Endothelial cell of hepatic sinusoid (primary cell): ENCODE measurements around the gene SIX1.

Experiments
- in situ Hi-C: cut with HindIII; loops from 2 replicates; pipeline ENCODE4 v1.10.0; 2017; ENCODE audit warnings: low sequenced_read_pairs

SIX1 gene

DNA sequence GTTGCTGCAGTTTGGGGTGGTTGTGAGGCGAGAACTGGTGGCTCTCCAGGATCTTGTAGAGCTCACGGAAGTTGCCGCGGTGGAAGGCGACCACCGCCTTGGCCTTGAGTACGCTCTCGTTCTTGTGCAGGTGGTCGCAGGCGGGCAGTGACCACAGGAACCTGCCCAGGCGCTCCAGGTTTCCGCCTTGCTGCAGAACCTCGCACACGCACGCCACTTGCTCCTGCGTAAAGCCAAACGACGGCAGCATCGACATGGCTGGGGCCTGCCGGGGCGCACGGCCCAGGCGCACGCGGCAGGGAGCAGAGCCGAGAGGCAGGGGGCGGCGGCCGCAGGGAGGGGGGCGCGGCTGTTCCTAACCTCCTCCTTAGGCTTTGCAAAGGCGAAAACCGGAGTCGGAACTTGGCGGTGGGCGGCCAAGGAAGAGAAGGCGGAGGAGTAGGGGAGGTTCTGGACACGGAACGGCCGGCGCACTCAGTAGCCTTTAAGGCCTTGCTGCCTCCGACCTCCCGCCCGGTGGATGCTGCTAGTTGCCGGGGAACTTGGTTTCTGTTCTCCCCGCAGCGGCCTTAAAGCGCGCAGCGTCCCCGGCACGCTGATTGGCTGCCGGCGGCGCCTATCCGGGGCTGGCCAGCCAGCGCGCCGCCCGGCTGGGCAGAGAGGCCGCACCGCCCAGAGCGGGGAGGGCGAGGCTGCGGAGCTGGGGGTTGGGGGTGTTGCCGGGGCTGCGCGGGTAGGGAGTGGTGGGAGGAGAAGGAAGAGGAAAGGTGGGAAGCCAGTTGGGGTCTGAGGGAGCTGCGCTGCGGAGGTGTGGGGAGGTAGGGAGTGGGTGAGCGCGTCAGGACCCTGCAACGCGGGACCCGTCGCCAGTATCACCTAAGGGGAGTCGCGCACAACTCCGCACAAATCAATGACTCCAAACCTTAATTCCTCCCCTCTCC is at the start of gene SIX1:
SIX1 (minus strand) TSS at position 544 of the 941 bp plus-strand sequence; CDS start at position 256, 288 bp downstream.
- in situ Hi-C loops: loop anchor here (10.0 to 25.0 kb wide), 2 partner anchors 613 to 816 kb away; no protein-coding TSS in a partner anchor

DNA sequence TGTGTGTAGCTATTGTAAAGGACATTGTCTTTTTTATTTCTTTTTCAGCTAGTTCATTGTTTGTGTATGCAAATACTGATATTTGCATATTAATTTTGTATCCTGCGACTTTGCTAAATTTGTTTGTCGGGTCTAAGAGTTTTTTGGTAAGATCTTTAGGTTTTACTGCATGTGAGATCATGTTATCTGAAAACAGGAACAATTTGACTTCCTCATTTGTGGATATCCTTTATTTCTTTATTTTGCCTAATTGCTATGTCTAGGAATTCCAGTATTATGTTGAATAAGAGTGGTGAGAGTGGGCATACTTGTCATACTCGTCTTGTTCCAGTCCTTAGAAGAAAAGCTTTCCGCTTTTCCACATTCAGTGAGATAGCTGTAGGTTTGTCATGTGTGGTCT is 46.0 kb upstream of the SIX1 start:
- in situ Hi-C loops: no loop called here

DNA sequence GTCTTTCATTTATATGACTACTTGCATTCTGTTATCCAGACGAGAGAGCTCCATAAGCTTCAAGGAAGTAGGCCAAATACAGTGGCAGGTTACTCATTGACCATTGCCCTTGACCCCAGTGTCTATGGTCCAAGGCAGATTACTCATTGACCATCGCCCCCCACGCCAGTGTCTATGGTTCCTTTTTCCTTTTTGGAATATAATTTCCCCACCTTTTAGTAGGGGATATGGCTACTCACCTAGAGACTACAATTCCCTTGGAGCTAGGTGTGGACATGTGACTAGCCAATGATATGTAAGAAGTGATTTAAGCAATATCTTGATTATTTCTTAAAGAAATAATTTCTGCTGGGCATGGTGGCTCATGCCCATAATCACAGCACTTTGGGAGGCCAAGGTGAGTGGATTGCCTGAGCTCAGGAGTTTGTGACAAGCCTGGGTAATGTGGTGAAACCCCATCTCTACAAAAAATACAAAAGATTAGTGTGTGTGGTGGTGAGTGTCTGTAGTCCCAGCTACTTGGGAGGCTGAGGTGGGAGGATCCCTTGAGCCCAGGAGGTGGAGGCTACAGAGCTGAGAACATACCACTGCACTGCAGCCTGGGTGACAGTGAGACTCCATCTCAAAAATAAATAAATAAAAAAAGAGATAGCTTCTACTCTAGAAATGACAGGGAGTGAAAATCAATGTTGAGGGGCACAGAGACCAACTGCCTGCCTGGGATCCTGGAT is 42.3 kb upstream of the SIX1 start:
- in situ Hi-C loops: no loop called here

DNA sequence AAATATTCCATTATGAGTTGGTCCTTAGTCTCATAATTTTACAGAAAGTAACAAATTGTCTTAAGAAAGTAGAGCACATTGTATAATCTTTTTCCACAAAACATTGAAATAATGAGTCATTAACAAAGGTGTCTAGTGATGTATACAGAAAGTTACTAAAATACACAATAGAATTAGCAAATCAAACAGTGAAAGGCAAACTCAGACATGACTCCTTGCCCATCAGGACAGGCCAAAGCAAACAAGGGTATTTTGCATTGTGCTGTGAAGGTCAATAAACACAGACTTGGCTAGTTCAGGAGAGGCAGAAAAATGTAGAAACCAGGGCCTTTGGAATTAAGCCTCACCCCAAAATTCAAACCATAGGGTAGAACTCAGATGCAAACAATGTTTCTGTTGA is 37.6 kb upstream of the SIX1 start:
- in situ Hi-C loops: no loop called here

DNA sequence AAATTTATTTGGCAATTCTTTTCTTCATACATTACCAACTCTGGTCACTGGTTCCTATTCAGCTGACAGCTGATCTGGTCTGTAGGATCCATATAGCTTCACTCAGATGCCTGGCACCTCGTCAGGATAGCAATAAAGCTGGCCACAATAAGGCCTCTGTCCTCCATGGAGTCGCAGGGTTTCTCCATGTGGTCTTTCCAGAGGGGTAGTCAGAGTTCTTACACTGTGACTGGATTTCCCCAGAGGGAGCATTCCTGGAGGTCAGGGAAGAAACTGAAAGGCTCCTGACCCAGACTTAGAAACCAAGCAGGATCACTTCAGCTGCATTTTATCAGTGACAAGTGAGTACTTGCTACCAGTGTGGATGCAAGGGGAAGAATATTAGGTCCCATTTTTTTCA is 34.9 kb upstream of the SIX1 start:
- in situ Hi-C loops: no loop called here

DNA sequence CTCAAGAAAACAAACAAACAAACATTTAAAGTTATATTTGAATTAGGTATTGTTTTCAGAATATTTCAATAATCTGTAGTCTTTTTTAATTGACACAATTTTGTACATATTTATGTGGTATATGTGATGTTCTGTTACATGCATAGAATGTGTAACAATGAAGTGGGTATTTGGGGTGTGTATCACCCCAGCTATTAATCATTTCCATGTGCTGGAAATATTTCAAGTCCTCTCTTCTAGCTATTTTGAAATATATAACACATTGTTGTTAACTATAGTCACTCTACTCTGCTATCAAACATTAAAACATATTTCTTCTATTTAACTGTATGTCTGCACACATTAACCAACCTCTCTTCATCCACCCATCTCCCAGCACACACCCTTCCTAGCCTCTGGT is 32.0 kb upstream of the SIX1 start:
- in situ Hi-C loops: no loop called here

DNA sequence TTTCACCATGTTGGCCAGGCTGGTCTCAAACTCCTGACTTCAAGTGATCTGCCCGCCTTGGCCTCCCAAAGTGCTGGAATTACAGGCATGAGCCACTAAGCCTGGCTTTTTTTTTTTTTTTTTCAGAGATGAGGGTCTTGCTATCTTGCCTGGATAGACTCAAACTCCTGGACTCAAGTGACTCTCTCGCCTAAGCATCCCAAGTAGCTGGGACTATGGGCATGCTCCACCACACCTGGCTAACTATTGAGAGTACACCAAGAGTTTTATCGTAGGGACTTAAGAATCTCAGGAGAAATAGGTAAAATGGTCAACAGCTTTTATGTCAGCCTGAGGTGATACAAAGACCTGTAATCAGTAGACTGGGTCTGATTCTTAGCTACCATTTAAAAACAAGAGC is 31.2 kb upstream of the SIX1 start:
- in situ Hi-C loops: no loop called here

DNA sequence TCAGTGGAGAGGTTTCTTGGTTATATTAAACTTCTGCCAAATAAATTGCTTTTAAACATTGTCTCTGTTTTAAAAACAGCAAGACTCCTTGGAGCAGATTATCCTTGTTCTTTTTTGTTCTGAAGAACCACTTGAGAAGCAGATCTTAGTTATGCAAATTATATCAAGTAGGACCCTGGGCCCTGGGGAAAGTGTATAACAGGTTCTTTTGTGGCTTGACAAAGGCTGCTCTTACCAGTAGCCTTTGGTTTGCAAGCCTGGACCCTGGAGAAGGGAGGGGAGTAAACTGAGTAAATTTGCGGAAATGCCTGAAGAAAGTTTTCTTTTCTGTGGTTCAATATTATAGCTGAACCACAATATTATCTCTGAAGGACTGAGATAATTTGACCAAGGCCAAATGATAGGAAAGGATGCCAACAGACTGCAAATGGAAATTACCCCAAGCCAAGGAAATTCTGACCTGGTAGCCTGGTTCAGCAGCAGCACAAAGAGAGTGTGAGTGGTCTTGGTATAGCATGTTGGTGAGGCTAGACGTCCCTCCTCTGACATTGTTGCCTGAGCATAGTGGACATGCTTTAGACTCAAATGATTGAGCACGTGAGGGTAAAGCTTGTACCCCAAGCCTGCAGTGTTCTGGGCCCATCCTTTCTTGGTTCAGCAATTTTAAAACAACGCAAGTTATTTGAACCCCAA is 30.4 kb upstream of the SIX1 start:
- in situ Hi-C loops: no loop called here

DNA sequence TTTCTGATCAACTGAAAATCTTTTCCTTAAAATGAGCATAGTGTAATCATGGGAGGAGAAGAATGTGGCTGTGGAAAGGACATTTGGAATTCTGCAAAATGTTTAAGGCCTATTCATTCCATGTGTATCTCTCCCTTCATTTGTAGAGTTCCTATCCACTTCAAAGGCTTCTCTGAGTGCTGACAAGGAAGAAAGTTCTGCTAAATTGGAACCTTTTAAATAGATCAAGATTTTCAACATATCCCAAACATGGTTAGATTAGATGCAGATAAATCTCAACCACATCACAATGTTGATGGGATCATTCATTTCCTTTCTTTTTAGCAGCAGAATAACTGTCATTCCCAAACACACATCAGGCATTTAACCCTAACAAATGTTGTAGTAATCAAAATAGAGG is 28.4 kb upstream of the SIX1 start:
- in situ Hi-C loops: no loop called here

DNA sequence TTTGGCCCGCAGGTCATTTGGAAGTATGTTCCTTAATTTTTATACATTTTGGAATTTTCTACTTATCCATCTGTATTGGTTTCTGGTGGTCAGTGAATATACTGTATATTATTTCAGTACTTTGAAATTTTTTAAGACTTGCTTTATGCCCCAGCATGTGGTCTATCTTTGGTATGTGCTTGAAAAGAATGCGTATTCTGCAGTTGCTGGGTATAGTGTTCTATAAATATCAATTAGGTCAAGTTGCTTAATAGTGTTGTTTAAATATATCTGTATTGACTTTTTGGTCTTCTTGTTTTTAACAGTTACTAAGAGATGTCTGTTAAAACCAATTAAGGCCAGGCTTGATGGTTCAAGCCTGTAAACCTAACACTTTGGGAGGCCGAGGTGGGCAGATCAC is 21.7 kb upstream of the SIX1 start:
- in situ Hi-C loops: no loop called here

DNA sequence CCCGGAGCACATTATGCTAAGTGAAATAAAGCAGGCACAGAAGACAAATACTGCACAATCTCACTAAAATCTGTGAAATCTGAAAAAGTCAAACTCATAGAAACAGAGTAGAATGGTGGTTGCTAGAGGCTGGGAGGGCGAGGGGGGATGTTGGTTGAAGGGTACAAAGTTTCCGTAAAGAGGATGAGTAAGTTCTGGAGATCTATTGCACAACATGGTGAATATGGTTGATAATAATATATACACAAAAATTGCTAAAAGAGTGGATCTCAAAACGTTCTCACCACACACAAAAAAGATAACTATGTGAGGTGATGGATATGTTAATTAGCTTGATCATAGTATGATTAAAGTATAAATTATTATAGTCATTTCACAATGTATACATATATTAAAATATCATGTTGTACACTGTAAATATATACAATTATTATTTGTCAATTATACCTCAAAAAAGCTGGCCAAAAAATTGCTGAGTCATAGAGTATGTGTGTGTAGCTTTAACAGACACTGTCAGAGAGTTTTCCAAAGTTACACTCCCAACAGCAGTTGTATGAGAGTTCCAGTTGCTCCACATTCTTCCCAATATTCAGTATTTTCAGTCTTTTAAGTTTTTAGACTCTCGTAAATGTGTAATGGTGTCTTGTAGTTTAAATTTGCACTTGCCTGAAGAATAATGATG is 19.3 kb upstream of the SIX1 start:
- in situ Hi-C loops: no loop called here

DNA sequence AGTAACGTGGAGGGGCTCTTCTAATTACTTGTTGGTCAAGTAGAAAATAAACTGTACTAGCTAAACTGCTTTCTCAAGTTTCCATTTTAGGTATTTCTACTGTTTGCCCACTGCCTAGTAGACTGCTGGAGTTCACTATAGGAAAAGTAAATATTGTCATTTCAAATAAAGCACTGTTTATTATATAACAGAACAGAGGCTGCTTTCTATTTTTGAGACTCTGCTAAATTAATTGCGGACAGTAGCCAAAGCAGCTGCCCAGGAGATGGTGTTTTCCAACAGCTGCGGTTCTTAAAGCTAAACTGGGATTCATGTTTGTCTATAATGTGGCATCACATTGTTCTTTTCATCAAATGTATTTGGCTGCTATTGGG is 15.9 kb upstream of the SIX1 start:
- in situ Hi-C loops: no loop called here

DNA sequence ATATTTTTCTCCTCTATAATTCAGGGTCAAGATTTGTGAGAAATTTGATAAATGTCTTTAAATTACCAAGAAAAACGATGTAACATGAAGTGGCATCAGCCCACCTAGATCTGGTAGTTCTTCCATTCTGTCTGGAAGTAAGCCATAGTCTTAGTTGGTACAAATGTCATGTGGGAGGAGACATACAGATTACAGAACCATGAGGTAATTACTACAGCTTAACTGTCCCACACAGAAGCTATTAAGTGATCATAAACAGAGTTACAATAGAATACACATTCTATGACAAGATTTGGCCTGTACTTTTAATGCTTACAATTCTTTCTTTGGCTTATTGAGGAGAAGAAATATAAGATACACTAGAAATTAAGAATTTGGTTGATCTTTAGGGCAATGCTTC is 13.7 kb upstream of the SIX1 start:
- in situ Hi-C loops: no loop called here

DNA sequence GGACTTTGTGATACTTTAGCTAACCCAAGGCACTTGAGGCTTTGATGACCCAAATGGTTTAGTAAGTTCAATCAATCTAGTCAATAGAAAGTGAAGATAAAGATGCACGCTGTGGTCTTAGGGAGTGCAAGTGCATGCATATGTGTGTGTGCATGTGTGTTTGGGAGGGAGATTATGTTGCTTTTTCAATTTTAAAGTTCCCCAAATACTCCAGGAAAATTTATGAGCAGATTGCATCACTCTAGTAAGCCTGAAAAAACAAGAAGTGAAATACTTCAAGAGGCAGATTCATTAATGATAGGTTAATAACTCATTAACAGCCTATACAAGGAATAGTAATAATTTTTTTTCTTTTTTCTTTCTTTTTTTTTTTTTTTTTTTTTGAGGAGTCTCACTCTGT is 12.4 kb upstream of the SIX1 start:
- in situ Hi-C loops: no loop called here

DNA sequence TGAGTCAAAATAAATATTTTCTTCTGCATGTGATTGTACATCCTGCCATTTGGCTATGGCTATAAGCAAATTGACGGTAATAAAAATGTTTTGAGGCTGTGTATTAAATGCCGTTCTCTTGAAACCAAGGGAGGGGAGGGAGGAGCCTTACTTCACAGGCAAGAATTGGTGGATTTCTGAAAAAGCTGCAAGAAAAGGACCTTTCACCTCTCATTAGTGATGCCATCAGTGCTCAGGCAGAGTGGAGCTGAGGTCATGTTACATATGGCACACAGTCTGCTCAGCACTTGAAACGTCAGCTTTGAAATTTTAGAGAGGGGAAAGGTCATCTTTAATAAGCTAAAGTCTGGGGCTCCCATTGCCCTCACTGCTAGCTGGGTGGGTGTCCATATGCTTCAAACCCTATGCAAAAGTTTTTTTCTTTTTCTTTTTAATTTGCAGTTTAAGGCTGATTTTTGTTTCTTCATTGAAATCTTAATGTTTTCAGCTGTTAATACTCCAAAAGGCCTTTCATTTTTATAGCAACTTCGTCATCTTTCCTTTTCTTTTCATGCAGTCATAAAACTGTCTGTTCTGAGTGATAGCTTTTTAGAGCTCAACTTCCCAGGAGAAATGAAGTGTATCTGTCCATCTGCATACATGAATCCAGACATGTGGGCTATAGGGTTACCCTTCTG is 9.8 kb upstream of the SIX1 start:
- in situ Hi-C loops: no loop called here

DNA sequence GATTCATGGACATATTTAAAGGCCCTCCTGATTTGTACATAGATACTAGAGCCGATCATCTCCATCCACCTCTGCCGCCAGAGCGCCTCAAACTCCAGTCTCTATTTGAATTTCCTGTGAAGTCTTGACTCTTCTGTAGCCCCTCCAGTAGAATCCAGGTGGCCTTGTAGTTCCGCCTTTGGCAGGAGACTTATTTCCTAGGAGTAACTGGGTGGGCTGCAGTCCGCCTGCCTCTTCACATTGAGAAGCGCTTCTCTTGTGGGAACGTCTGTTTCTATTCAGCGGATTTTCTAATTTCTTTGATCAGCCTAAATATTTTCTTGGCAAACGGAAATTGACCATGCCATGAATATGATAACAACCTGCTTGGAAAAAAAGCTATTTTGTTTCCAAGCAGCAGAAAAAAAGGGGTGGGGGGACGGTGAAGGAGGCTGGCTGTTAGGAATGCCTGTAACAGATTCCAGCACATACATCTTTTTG is 9.0 kb upstream of the SIX1 start:
- in situ Hi-C loops: no loop called here

DNA sequence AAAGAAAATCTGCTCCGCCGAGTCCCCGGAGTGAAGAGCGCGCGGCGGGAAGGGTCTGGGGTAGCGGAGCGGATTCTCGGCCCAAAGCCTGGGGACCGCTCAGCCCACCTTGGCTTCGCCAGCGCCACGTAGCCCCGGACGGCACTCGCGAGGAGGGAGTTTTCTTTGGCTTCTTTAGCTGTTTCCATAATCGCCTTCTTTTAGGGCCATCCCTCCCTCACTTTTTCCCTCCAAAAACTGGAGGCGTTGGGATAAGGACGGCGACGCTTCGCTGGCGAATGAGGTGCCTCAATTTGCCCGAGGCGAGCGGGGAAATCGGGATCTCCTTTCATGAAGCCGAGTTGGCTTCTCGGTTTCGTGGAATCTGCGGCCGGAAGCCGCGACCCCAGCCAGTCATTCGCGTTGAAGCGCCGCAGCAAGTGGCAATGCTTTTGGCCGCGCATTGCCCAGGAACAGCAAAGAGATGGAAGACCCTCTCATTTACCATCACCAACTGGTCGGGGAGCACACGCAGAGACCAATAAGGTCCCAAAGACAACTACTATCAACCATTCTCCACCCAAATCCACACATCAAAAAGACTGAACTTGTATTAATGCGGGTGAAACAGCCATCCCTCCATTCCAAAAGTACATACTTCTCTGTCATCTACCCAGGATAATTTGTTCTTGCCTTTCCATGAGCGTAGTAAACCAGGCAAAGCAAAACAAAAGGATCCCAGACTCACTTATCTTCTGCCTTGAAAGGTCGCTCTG is 8.4 kb upstream of the SIX1 start:
- in situ Hi-C loops: no loop called here

DNA sequence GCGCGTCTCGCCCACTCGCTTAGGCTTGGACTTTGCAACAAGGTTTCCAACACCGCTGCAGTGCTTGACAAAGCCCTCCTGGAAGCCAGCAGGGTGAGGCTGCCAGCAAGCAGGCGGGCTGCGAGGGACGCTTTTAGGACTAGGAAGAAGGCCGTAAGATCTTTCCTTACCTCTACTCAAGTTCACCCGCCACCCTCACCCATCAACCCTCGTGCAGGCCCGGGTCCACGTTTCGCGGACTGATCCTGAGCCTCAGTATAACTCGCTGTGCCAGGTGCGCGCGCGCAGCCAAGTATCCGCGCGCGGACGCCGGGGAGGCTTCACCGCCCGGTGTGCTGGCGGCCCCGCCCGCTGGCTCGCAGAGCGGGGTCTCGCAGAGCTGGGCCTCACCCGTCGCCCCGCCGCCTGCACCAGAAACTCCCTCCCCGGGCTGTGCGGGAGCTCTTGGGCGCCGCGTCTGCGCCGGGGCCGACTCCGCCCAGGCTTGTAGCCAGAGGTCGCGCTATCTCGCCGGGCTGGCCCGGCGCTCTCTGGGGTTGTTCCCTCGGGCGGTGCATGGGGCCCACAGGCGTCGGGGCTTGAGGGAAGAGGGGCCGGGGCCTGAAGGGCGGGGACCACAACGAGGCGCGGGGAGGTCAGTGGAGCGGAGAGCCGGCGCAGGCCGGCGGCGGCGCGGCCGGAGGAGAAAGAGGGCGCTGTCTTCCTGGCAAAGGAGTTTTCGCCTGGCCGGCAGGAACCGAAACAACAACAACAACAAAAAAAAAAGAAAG is 7.6 kb upstream of the SIX1 start:
- in situ Hi-C loops: no loop called here
